H9 (cell line): ENCODE measurements around the gene HNF1B. TPM values are rescaled to one million over a fixed set of nuclear protein-coding genes. Genes with fewer than 3 reads are reported as not detected.

Experiments
- DNase-seq: peaks from one replicate; pipeline ENCODE4 v3.0.0-alpha.2; 2017
- H2AFZ ChIP-seq: one replicate; pipeline ENCODE4 v1.6.1; 2013; ENCODE audit warnings: mild to moderate bottlenecking, low read length, control low read depth, moderate library complexity
- H2AK5ac ChIP-seq: 2 replicates; pipeline ENCODE4 v1.6.1; 2013; ENCODE audit warnings: low read length, control low read depth, mixed read lengths; ENCODE audit not compliant: insufficient read length
- H2BK120ac ChIP-seq: one replicate; pipeline ENCODE4 v1.6.1; 2013; ENCODE audit warnings: low read depth, mild to moderate bottlenecking, low read length, control low read depth, inconsistent platforms; ENCODE audit not compliant: poor library complexity, severe bottlenecking
- H2BK12ac ChIP-seq: 2 replicates; pipeline ENCODE4 v1.6.1; 2013; ENCODE audit warnings: low read length, control low read depth, mixed read lengths, low read depth; ENCODE audit not compliant: insufficient read length
- H2BK15ac ChIP-seq: 2 replicates; pipeline ENCODE4 v1.6.1; 2013; ENCODE audit warnings: low read depth, low read length, control low read depth
- H2BK20ac ChIP-seq: one replicate; pipeline ENCODE4 v1.6.1; 2013; ENCODE audit warnings: low read depth, mild to moderate bottlenecking, low read length, control low read depth, inconsistent platforms; ENCODE audit not compliant: poor library complexity, severe bottlenecking
- H2BK5ac ChIP-seq: 2 replicates; pipeline ENCODE4 v1.6.1; 2013; ENCODE audit warnings: low read length, control low read depth, mixed read lengths; ENCODE audit not compliant: insufficient read length
- H3K14ac ChIP-seq: 2 replicates; pipeline ENCODE4 v1.6.1; 2013; ENCODE audit warnings: low read length, control low read depth; ENCODE audit not compliant: insufficient read depth
- H3K18ac ChIP-seq: 2 replicates; pipeline ENCODE4 v1.6.1; 2013; ENCODE audit warnings: low read depth, mild to moderate bottlenecking, mixed read lengths, low read length, control low read depth; ENCODE audit not compliant: insufficient read length
- H3K23ac ChIP-seq: 2 replicates; pipeline ENCODE4 v1.6.1; 2013; ENCODE audit warnings: low read length, control low read depth, mixed read lengths, low read depth; ENCODE audit not compliant: insufficient read length
- H3K23me2 ChIP-seq: 2 replicates; pipeline ENCODE4 v1.6.1; 2013; ENCODE audit warnings: low read depth, mild to moderate bottlenecking, mixed read lengths, low read length, control low read depth; ENCODE audit not compliant: insufficient read length, poor library complexity, severe bottlenecking
- H3K27ac ChIP-seq: 2 replicates; pipeline ENCODE4 v1.5.1; 2013; ENCODE audit warnings: low read length, control low read depth, mixed read lengths, low read depth; ENCODE audit not compliant: insufficient read length
- H3K27me3 ChIP-seq: 2 replicates; pipeline ENCODE4 v1.6.1; 2013; ENCODE audit warnings: low read length, control low read depth, inconsistent platforms; ENCODE audit not compliant: insufficient read depth
- H3K4ac ChIP-seq: 2 replicates; pipeline ENCODE4 v1.6.1; 2013; ENCODE audit warnings: low read depth, mild to moderate bottlenecking, control low read depth, inconsistent platforms, low read length, moderate library complexity
- H3K4me1 ChIP-seq: 2 replicates; pipeline ENCODE4 v1.6.1; 2013; ENCODE audit warnings: low read length, control low read depth, inconsistent platforms; ENCODE audit not compliant: insufficient read depth
- H3K4me2 ChIP-seq: 2 replicates; pipeline ENCODE4 v1.6.1; 2013; ENCODE audit warnings: low read length, control low read depth, mixed read lengths; ENCODE audit not compliant: insufficient read length, insufficient read depth
- H3K56ac ChIP-seq: 2 replicates; pipeline ENCODE4 v1.6.1; 2013; ENCODE audit warnings: low read depth, mild to moderate bottlenecking, mixed read lengths, low read length, control low read depth; ENCODE audit not compliant: insufficient read length
- H3K79me1 ChIP-seq: 2 replicates; pipeline ENCODE4 v1.6.1; 2013; ENCODE audit warnings: low read depth, mild to moderate bottlenecking, moderate library complexity, low read length, control low read depth, inconsistent platforms; ENCODE audit not compliant: insufficient read depth, poor library complexity, severe bottlenecking
- H3K79me2 ChIP-seq: 2 replicates; pipeline ENCODE4 v1.6.1; 2013; ENCODE audit warnings: low read length, control low read depth, inconsistent platforms; ENCODE audit not compliant: insufficient read depth
- H3K9ac ChIP-seq: 2 replicates; pipeline ENCODE4 v1.6.1; 2013; ENCODE audit warnings: low read length, control low read depth, mixed read lengths; ENCODE audit not compliant: insufficient read length; ENCODE audit errors: extremely low read depth
- H3K9me3 ChIP-seq: one replicate; pipeline ENCODE4 v1.6.1; 2013; ENCODE audit warnings: low read depth, low read length, inconsistent platforms; ENCODE audit not compliant: control insufficient read depth
- H3T11ph ChIP-seq: one replicate; pipeline ENCODE4 v1.6.1; 2013; ENCODE audit warnings: mild to moderate bottlenecking, low read length, control low read depth, inconsistent platforms
- H4K20me1 ChIP-seq: one replicate; pipeline ENCODE4 v1.6.1; 2013; ENCODE audit not compliant: control insufficient read depth, insufficient read length, insufficient read depth
- H4K5ac ChIP-seq: 2 replicates; pipeline ENCODE4 v1.6.1; 2013; ENCODE audit warnings: low read depth, mild to moderate bottlenecking, mixed read lengths, low read length, control low read depth; ENCODE audit not compliant: insufficient read length
- H4K8ac ChIP-seq: replicated peaks from 2 replicates; pipeline ENCODE4 v1.6.1; 2013; ENCODE audit warnings: low read length, control low read depth, mixed read lengths, low read depth; ENCODE audit not compliant: insufficient read length
- H4K91ac ChIP-seq: 2 replicates; pipeline ENCODE4 v1.6.1; 2013; ENCODE audit warnings: low read depth, mild to moderate bottlenecking, moderate library complexity, mixed read lengths, low read length, control low read depth; ENCODE audit not compliant: insufficient read length
- H3K27ac Mint-ChIP-seq, 3 experiments: 2 replicates in 2 of 3; 3 replicates in 1 of 3; pipeline ENCODE4 v1.8.0; 2020 to 2021; ENCODE audit warnings: mixed read lengths in 3 of 3, mild to moderate bottlenecking in 1 of 3, moderate library complexity in 1 of 3
- H3K27me3 Mint-ChIP-seq: 2 replicates; pipeline ENCODE4 v1.8.0; 2021; ENCODE audit warnings: low read depth, mild to moderate bottlenecking, moderate library complexity, mixed read lengths
- H3K36me3 Mint-ChIP-seq, 3 experiments: 2 replicates in 2 of 3; 3 replicates in 1 of 3; pipeline ENCODE4 v1.8.0; 2020 to 2021; ENCODE audit warnings: low read depth in 3 of 3, mixed read lengths in 3 of 3; ENCODE audit not compliant: insufficient read depth in 1 of 3
- H3K4me1 Mint-ChIP-seq, 2 experiments: 2 replicates each; pipeline ENCODE4 v1.8.0; 2020; ENCODE audit warnings: mixed read lengths in 2 of 2
- H3K4me3 Mint-ChIP-seq, 2 experiments: 2 replicates in 1 of 2; 3 replicates in 1 of 2; pipeline ENCODE4 v1.8.0; 2020 to 2021; ENCODE audit warnings: mild to moderate bottlenecking in 2 of 2, mixed read lengths in 2 of 2, moderate library complexity in 1 of 2
- H3K9me3 Mint-ChIP-seq, 2 experiments: 2 replicates in 1 of 2; 3 replicates in 1 of 2; pipeline ENCODE4 v1.8.0; 2020; ENCODE audit warnings: mild to moderate bottlenecking in 2 of 2, mixed read lengths in 2 of 2, moderate library complexity in 1 of 2
- WGBS: extraction: QIAGEN DNeasy Blood & Tissue Kit; methylation state at CpG from one replicate; pipeline ENCODE4 v1.1.7; 2013; ENCODE audit warnings: missing lambda C conversion rate, low lambda C conversion rate, mixed read lengths; ENCODE audit not compliant: insufficient read length; ENCODE audit errors: extremely low coverage; 5-methylcytosine and 5-hydroxymethylcytosine counted together
- total RNA-seq: library from RNA; stranded (reverse); gene quantifications from 2 replicates; pipeline ENCODE4 v1.2.1, GENCODE V29; 2021
- TF ChIP-seq, protein P1 (sequence below): fragments of 200-600 bp; sonication (generic); conservative IDR thresholded peaks from 3 replicates; pipeline ENCODE4 v1.8.0; 2021; ENCODE audit warnings: antibody characterized with exemption, mild to moderate bottlenecking

Gene HNF1B
- total RNA-seq, 1 experiment from 2014 or later = not detected

DNA sequence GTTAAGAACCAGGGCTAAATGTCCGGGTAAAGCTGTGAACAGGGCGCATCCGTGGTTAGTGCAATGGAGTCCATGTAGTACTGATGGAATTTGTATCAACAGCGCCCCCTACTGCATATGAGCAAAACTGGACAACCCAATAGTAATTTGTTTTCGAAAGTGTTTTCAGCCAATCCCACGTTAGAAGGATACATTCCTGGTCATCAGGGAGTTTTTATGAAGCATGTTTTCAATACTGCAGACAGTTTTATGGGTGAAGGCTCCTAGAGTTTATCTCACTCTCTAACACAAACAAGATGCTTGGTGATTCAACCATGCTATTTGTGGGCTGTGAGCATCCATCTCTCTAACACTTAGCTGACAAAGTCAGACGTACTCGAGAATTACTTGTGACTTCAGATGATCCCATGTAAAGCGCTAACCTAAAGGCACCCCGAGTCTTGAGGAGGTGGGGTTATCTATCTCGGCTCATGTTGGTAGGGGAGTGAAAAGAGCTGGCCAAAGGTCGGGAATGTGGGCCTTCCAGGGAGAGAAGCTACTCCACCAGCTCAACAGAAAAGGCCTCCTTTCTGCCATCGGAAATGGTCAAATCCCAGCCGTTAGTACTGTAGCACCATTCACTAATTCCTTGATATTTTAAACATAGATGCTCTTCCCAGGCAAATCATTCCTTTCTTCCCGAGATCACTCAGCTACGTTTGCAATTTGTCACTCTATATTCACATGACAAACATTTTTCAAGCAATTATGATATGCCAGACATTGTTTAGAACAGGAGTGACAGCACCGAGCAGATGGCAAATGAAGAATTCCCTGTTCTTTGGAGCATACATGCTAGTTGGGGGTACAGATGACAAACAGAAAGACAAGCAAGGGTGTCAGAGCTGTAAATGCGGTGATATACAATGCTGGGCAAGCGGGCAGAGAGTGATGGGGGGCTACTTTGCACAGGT lies 46.9 kb upstream of the HNF1B start:
- H3K27ac ChIP-seq = no peak overlapping the region
- TF ChIP-seq, protein P1, sequence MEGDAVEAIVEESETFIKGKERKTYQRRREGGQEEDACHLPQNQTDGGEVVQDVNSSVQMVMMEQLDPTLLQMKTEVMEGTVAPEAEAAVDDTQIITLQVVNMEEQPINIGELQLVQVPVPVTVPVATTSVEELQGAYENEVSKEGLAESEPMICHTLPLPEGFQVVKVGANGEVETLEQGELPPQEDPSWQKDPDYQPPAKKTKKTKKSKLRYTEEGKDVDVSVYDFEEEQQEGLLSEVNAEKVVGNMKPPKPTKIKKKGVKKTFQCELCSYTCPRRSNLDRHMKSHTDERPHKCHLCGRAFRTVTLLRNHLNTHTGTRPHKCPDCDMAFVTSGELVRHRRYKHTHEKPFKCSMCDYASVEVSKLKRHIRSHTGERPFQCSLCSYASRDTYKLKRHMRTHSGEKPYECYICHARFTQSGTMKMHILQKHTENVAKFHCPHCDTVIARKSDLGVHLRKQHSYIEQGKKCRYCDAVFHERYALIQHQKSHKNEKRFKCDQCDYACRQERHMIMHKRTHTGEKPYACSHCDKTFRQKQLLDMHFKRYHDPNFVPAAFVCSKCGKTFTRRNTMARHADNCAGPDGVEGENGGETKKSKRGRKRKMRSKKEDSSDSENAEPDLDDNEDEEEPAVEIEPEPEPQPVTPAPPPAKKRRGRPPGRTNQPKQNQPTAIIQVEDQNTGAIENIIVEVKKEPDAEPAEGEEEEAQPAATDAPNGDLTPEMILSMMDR = peak; percentile 80
- no peak overlapping the region for H2BK120ac ChIP-seq
- peak; percentile 46 for DNase-seq
- H2BK12ac ChIP-seq = no peak overlapping the region
- no CpG with 5 or more reads among the region's 19 CpGs for WGBS
- no peak overlapping the region for H3K56ac ChIP-seq
- no peak overlapping the region for H2AK5ac ChIP-seq
- H3K79me1 ChIP-seq = no peaks in the 10 kb centered on the region
- no peak overlapping the region for H3K4me2 ChIP-seq
- H3K9ac ChIP-seq = no peak overlapping the region
- no peaks in the 10 kb centered on the region for H3K36me3 Mint-ChIP-seq
- H2BK15ac ChIP-seq = no peak overlapping the region
- no peak overlapping the region for H2BK20ac ChIP-seq
- H3T11ph ChIP-seq = no peak overlapping the region
- no peak overlapping the region for H4K5ac ChIP-seq
- H3K4me1 Mint-ChIP-seq = peaks cover 13 to 14% of the 10 kb centered on the region in 2 experiments; a peak in 3 of 4 replicates
- H4K20me1 ChIP-seq = no peaks in the 10 kb centered on the region
- no peak overlapping the region for H2BK5ac ChIP-seq
- no peak overlapping the region for H3K4me3 Mint-ChIP-seq
- H3K23ac ChIP-seq = no peak overlapping the region
- H4K8ac ChIP-seq = no peak overlapping the region
- no peak overlapping the region for H4K91ac ChIP-seq
- no peak overlapping the region for H3K18ac ChIP-seq
- H3K79me2 ChIP-seq = no peaks in the 10 kb centered on the region
- H3K23me2 ChIP-seq = no peaks in the 10 kb centered on the region
- no peaks in the 10 kb centered on the region for H3K9me3 ChIP-seq
- H3K27ac Mint-ChIP-seq = no peak overlapping the region
- H3K27me3 Mint-ChIP-seq = no peaks in the 10 kb centered on the region
- no peak overlapping the region for H3K14ac ChIP-seq
- H2AFZ ChIP-seq = no peak overlapping the region
- no peaks in the 10 kb centered on the region for H3K4me1 ChIP-seq
- H3K9me3 Mint-ChIP-seq = no peaks in the 10 kb centered on the region
- no peak overlapping the region for H3K4ac ChIP-seq
- H3K27me3 ChIP-seq = no peaks in the 10 kb centered on the region
